Stimulated activated CD8-positive, alpha-beta memory T cell treated with anti-CD3 and anti-CD28 coated beads, Interleukin-15, amount 100 ng/mL, for 1 hour (primary cell): ENCODE data around the gene JPH4.

Experiments
- DNase-seq: peaks from one replicate; pipeline ENCODE4 v3.0.0-alpha.2; 2020; ENCODE audit warnings: low read depth

JPH4 gene

DNA sequence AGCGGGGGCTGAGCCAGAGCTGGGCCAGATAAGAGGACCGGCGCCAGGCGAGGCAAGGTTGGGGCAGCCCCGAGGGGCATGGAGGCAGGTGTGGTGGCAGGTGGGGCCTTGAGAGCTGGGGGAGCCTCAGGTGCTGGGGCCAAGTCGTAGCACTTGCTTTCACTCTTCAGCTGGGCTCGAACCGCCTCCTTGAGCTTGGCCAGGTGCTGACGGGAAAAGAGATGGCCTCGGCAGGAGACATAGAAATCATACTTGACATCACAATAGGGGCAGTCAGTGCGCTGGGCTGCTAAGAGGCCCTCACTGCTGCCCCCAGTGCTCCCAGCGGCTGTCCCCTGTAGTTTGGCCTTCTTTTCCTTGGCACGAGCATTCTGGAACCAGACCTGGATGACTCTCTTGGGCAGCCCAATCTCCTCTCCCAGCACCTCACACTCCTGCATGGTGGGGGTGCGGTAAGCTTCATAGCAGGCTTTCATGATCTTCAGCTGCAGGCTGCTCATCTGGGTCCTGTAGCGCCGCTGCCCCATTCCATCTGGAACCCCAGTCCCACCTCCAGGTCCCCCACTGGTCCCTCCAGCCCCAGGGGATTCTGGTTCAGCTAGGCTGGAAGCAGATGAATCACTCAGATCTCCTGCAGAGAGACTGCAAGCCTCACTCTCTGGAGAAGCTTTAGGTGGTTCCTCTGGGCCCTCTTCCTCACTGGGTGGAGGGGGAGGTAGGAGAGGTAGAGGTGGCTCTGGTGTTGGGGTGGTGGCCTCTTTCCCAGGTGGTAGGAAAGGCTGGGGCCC, 55.2 kb downstream of the JPH4 start:
- no peak for DNase-seq

GRCh38 chr14:23522643-23523198, 55.9 kb downstream of the JPH4 start:
- DNase-seq, result no peak

- no peak for DNase-seq
Observed at GRCh38 chr14:23521785-23522640, 56.6 kb downstream of the JPH4 start.

GRCh38 chr14:23520899-23521533, 57.6 kb downstream of the JPH4 start:
- DNase-seq, result no peak

DNA sequence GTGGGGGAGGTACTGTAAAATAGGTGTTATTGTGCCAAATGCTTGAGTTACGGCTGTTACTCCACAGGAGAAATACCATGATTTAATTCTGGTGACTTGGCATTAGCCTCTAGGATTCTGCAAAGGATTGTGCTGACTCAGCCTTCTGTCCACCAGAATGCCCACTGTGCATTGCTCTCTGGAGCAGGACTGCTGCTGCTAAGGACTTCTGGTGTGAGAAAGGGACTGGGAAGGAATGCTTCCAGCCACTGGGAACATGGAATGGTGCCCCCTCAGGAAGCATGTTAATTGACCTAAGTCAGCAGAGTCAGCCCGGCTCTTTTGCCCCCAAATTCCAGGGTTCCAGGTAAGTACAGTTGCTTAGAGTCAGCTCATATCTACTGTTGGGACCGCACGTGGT, 59.9 kb downstream of the JPH4 start:
- DNase-seq, result no peak
